Vagina (tissue), 2 donors: ENCODE data around the gene COA1.

Source experiments
- POLR2A ChIP-seq, 2 donors: fragments of 450-650 bp; IDR thresholded peaks; one replicate each; pipeline ENCODE4 v1.6.1; 2017; ENCODE audit warnings: antibody characterized with exemption in 2 of 2, mild to moderate bottlenecking in 2 of 2, moderate library complexity in 2 of 2
- POLR2AphosphoS5 ChIP-seq, 2 donors: sonication (generic); formaldehyde crosslinking; IDR thresholded peaks; one replicate each; pipeline ENCODE4 v1.9.0; 2017; ENCODE audit warnings: antibody characterized with exemption in 2 of 2, mild to moderate bottlenecking in 2 of 2, low read depth in 1 of 2; ENCODE audit not compliant: insufficient read depth in 1 of 2
- TF ChIP-seq, protein P1 (sequence below), 3 experiments: fragments of 450-650 bp in 2 of 3; fragments of 200-600 bp in 1 of 3; sonication (generic) in 1 of 3; IDR thresholded peaks; one replicate each; pipeline ENCODE4 v1.5.1; 2017 to 2019; ENCODE audit warnings: antibody characterized with exemption in 3 of 3, mild to moderate bottlenecking in 2 of 3, moderate library complexity in 2 of 3

GRCh38 chr7:43625453-43625852 is 103.9 kb downstream of the COA1 start:
- TF ChIP-seq, protein P1, sequence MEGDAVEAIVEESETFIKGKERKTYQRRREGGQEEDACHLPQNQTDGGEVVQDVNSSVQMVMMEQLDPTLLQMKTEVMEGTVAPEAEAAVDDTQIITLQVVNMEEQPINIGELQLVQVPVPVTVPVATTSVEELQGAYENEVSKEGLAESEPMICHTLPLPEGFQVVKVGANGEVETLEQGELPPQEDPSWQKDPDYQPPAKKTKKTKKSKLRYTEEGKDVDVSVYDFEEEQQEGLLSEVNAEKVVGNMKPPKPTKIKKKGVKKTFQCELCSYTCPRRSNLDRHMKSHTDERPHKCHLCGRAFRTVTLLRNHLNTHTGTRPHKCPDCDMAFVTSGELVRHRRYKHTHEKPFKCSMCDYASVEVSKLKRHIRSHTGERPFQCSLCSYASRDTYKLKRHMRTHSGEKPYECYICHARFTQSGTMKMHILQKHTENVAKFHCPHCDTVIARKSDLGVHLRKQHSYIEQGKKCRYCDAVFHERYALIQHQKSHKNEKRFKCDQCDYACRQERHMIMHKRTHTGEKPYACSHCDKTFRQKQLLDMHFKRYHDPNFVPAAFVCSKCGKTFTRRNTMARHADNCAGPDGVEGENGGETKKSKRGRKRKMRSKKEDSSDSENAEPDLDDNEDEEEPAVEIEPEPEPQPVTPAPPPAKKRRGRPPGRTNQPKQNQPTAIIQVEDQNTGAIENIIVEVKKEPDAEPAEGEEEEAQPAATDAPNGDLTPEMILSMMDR (IDR thresholded peaks at IDR 0.05): no peak
- TF ChIP-seq POLR2AphosphoS5 (IDR thresholded peaks at IDR 0.05; ENCODE audit: insufficient read depth in 1 of 2, low read depth in 1 of 2) (no peak), POLR2A (IDR thresholded peaks at IDR 0.05) (no peak)
